B cell (primary cell): ENCODE data around the gene ANKRD24. TPM values are rescaled to one million over a fixed set of nuclear protein-coding genes. Genes with fewer than 3 reads are reported as not detected.

Experiments used
- ATAC-seq: fragments of 200-7000 bp; cut with Tn5 transposase; one replicate; pipeline ENCODE4 v1.10.0; 2021; ENCODE audit warnings: low read depth, mild to moderate bottlenecking, moderate number of reproducible peaks, moderate library complexity
- CTCF ChIA-PET: fragments of 350-600 bp; sonication (Branson Sonifier 250); formaldehyde crosslinking; loops from one replicate; lab custom pipeline; 2021; ENCODE audit warnings: antibody characterized with exemption, inconsistent platforms; lab: Charles Lee
- POLR2A ChIA-PET: fragments of 350-600 bp; sonication (Branson Sonifier 250); formaldehyde crosslinking; loops from one replicate; lab custom pipeline; 2021; ENCODE audit warnings: antibody characterized with exemption; lab: Charles Lee
- DNase-seq: peaks from one replicate; pipeline ENCODE4 v3.0.0; 2013
- H2AFZ ChIP-seq: 2 replicates; pipeline ENCODE4 v1.6.1; 2012; ENCODE audit warnings: mild to moderate bottlenecking, low read depth, low read length; ENCODE audit not compliant: insufficient read depth, poor library complexity, severe bottlenecking
- H3K27ac ChIP-seq, 2 donors: 1 replicate in 1 of 2; 2 replicates in 1 of 2; pipeline ENCODE4 v1.5.1; 2012 to 2013; ENCODE audit warnings: low read length in 2 of 2, mild to moderate bottlenecking in 2 of 2, moderate library complexity in 1 of 2
- H3K27me3 ChIP-seq, 4 experiments: fragments of 200-600 bp in 1 of 4; sonication (generic) in 1 of 4; replicated peaks in 1 of 4; 1 replicate in 2 of 4; 2 replicates in 2 of 4; pipeline versions ENCODE4 v1.6.1 to v1.7.0; 2013 to 2016; ENCODE audit warnings: low read length in 3 of 4, mild to moderate bottlenecking in 2 of 4, mixed read lengths in 1 of 4, moderate library complexity in 1 of 4; ENCODE audit not compliant: insufficient read depth in 4 of 4, control insufficient read depth in 3 of 4; ENCODE audit errors: control extremely low read depth in 1 of 4
- H3K36me3 ChIP-seq, 2 experiments: replicated peaks in 1 of 2; 1 replicate in 1 of 2; 2 replicates in 1 of 2; pipeline versions ENCODE4 v1.6.1 to v1.7.1; 2013; ENCODE audit warnings: low read length in 1 of 2; ENCODE audit not compliant: insufficient read depth in 2 of 2, control insufficient read depth in 1 of 2; ENCODE audit errors: control extremely low read depth in 1 of 2, extremely low read depth in 1 of 2
- H3K4me1 ChIP-seq, 2 donors: fragments of 200-600 bp in 1 of 2; sonication (generic) in 1 of 2; 1 replicate in 1 of 2; 2 replicates in 1 of 2; pipeline versions ENCODE4 v1.5.1 to v1.6.1; 2013 to 2017; ENCODE audit warnings: low read length in 2 of 2; ENCODE audit not compliant: control insufficient read depth in 2 of 2, insufficient read depth in 2 of 2
- H3K4me2 ChIP-seq: replicated peaks from 2 replicates; pipeline ENCODE3; 2012; ENCODE audit warnings: mild to moderate bottlenecking, low read depth, low read length; ENCODE audit not compliant: poor library complexity, severe bottlenecking
- H3K4me3 ChIP-seq, 5 experiments: fragments of 200-600 bp in 1 of 5; sonication (generic) in 1 of 5; 1 replicate in 3 of 5; 2 replicates in 2 of 5; pipeline versions ENCODE4 v1.5.1 to v1.7.0; 2011 to 2016; ENCODE audit warnings: low read length in 4 of 5, mild to moderate bottlenecking in 4 of 5, low read depth in 2 of 5, control low read depth in 1 of 5, moderate library complexity in 1 of 5; ENCODE audit not compliant: insufficient read depth in 1 of 5; ENCODE audit errors: control extremely low read depth in 1 of 5, extremely low read depth in 1 of 5
- H3K79me2 ChIP-seq: fragments of 200-600 bp; sonication (generic); one replicate; pipeline ENCODE4 v1.6.0; 2016; ENCODE audit warnings: low read length; ENCODE audit not compliant: control insufficient read depth, insufficient read depth
- H3K9ac ChIP-seq: fragments of 200-600 bp; sonication (generic); 2 replicates; pipeline ENCODE4 v1.6.1; 2017; ENCODE audit warnings: mild to moderate bottlenecking, low read length, moderate library complexity
- H3K9me3 ChIP-seq, 3 donors: one replicate each; pipeline versions ENCODE4 v1.6.1 to v1.7.1; 2013; ENCODE audit warnings: low read length in 2 of 3; ENCODE audit not compliant: control insufficient read depth in 2 of 3, insufficient read depth in 1 of 3; ENCODE audit errors: control extremely low read depth in 1 of 3
- H4K20me1 ChIP-seq: 2 replicates; pipeline ENCODE4 v1.6.0; 2012; ENCODE audit warnings: mild to moderate bottlenecking, low read length; ENCODE audit not compliant: insufficient read depth, control insufficient read depth, poor library complexity, severe bottlenecking
- H3K27ac Mint-ChIP-seq: one replicate; pipeline ENCODE4 v1.8.0; 2021; ENCODE audit warnings: mixed read lengths
- H3K27me3 Mint-ChIP-seq: one replicate; pipeline ENCODE4 v1.8.0; 2021; ENCODE audit warnings: mixed read lengths
- H3K4me1 Mint-ChIP-seq: one replicate; pipeline ENCODE4 v1.8.0; 2021; ENCODE audit warnings: mixed read lengths
- H3K4me3 Mint-ChIP-seq: one replicate; pipeline ENCODE4 v1.8.0; 2021; ENCODE audit warnings: mixed read lengths
- H3K9me3 Mint-ChIP-seq: one replicate; pipeline ENCODE4 v1.8.0; 2022; ENCODE audit warnings: mixed read lengths; ENCODE audit not compliant: insufficient read depth
- EZH2 ChIP-seq: IDR thresholded peaks from 2 replicates; pipeline ENCODE4 v1.6.1; 2012; ENCODE audit warnings: borderline replicate concordance, low read depth, mild to moderate bottlenecking, moderate library complexity, low read length; ENCODE audit not compliant: insufficient read depth, poor library complexity, severe bottlenecking
- WGBS: methylation state at CpG from one replicate; pipeline ENCODE4 v1.1.5; 2013; ENCODE audit warnings: missing lambda C conversion rate; ENCODE audit not compliant: insufficient coverage; 5-methylcytosine and 5-hydroxymethylcytosine counted together
- intact Hi-C: fragments of 100-400 bp; cut with micrococcal nuclease; formaldehyde crosslinking; loops from one replicate; pipeline ENCODE4 v1.10.0; 2022
- polyA plus RNA-seq: library from polyadenylated mRNA; depleted of rRNA; stranded (reverse); fragments of >200 nt; gene quantifications from 2 replicates; pipeline ENCODE4 v1.2.3, GENCODE V29; 2012
- total RNA-seq, 2 donors: library from RNA; stranded (reverse); fragments of 120-200 nt in 1 of 2; gene quantifications; 1 replicate in 1 of 2; 2 replicates in 1 of 2; pipeline versions ENCODE4 v1.2.3 to v1.2.4, GENCODE V29; 2013 to 2022
- TF ChIP-seq, protein P1 (sequence below): fragments of 200-600 bp; IDR thresholded peaks from one replicate; pipeline ENCODE4 v1.8.0; 2022; ENCODE audit warnings: antibody characterized with exemption, mild to moderate bottlenecking

The ANKRD24 gene
- total and polyA plus RNA-seq, 2 donors (not counting 1 experiment from before 2014, with no cell fraction given) = 0.37 to 1.5 TPM

DNA sequence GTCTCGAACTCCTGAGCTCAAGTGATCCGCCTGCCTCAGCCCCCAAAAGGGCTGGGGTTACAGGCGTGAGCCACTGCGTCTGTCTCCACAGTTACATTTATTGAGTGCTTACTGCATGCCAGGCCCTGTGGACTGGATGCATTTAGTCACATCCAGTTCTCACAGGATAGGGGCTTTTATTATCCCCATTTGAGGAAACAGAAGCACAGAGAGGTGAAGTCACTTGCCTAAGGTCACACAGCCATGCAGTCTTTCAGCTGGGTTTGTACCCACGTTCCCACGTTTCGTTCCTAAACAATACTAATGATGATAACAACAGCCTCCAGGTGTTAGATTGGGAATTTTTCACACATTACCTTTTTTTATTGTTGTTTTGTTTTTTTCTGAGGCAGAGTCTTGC lies 37.7 kb downstream of the ANKRD24 start:
- 95% methylated on average over 4 of the region's 7 CpGs for WGBS
- H3K9ac ChIP-seq = no peak overlapping the region
- peaks cover 0 to 15% (median 3%) of the 10 kb centered on the region in 3 donors for H3K9me3 ChIP-seq
- peaks cover 0 to 8% of the 10 kb centered on the region in 2 donors for H3K4me1 ChIP-seq
- Mint-ChIP-seq H3K9me3 (no peaks in the 10 kb centered on the region), H3K27ac (no peak overlapping the region), H3K4me1 (no peaks in the 10 kb centered on the region), H3K27me3 (no peaks in the 10 kb centered on the region), H3K4me3 (no peak overlapping the region)
- H3K27ac ChIP-seq = no peak overlapping the region
- ATAC-seq (no peak), DNase-seq (no peak)
- no peaks in the 10 kb centered on the region for H4K20me1 ChIP-seq
- no peak overlapping the region for H2AFZ ChIP-seq
- ChIA-PET CTCF (no interaction called here), POLR2A (no interaction called here)
- no peaks in the 10 kb centered on the region for H3K27me3 ChIP-seq
- H3K4me3 ChIP-seq = no peak overlapping the region
- intact Hi-C loops = no loop called here
- no peaks in the 10 kb centered on the region for H3K36me3 ChIP-seq
- TF ChIP-seq, protein P1, sequence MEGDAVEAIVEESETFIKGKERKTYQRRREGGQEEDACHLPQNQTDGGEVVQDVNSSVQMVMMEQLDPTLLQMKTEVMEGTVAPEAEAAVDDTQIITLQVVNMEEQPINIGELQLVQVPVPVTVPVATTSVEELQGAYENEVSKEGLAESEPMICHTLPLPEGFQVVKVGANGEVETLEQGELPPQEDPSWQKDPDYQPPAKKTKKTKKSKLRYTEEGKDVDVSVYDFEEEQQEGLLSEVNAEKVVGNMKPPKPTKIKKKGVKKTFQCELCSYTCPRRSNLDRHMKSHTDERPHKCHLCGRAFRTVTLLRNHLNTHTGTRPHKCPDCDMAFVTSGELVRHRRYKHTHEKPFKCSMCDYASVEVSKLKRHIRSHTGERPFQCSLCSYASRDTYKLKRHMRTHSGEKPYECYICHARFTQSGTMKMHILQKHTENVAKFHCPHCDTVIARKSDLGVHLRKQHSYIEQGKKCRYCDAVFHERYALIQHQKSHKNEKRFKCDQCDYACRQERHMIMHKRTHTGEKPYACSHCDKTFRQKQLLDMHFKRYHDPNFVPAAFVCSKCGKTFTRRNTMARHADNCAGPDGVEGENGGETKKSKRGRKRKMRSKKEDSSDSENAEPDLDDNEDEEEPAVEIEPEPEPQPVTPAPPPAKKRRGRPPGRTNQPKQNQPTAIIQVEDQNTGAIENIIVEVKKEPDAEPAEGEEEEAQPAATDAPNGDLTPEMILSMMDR = no peak
- TF ChIP-seq EZH2 = no peak
- H3K4me2 ChIP-seq = no peak overlapping the region
- H3K79me2 ChIP-seq = no peaks in the 10 kb centered on the region

DNA sequence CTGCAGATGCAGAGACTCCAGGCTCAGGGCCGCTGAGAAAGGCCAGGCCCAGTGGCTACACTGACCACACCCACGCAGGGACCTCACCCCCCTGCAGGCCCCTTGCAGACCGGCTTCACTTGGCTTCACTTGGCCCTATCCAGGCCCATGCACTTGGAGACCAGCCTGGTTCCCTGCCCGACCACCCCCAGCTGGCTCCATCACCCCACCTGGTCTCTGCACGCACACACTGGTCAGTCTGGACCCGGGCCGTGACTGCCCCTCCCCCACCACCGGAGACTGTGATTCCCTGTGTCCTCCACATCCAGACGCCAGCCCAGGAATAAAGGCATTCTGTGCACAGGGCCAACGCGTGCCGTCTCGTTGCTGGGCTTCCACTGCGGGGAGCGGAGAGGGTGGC lies 42.0 kb downstream of the ANKRD24 start:
- DNase-seq = peak; percentile 8
- intact Hi-C loops = no loop called here
- peaks cover 18 to 24% of the 10 kb centered on the region in 2 donors for H3K4me1 ChIP-seq
- H3K79me2 ChIP-seq = peaks cover 5% of the 10 kb centered on the region
- no peaks in the 10 kb centered on the region for H3K4me1 Mint-ChIP-seq
- H3K36me3 ChIP-seq = no peaks in the 10 kb centered on the region
- no peaks in the 10 kb centered on the region for H3K9me3 Mint-ChIP-seq
- no peaks in the 10 kb centered on the region for H3K27me3 Mint-ChIP-seq
- no peak for ATAC-seq
- H3K9me3 ChIP-seq = no peaks in the 10 kb centered on the region
- TF ChIP-seq, protein P1 = no peak
- TF ChIP-seq EZH2 = no peak
- no peak overlapping the region for H3K27ac Mint-ChIP-seq
- H2AFZ ChIP-seq = no peak overlapping the region
- H3K27ac ChIP-seq = no peak overlapping the region
- H3K4me3 ChIP-seq = no peak overlapping the region
- CTCF ChIA-PET = no interaction called here
- no peak overlapping the region for H3K4me2 ChIP-seq
- no peaks in the 10 kb centered on the region for H4K20me1 ChIP-seq
- H3K27me3 ChIP-seq = no peaks in the 10 kb centered on the region
- WGBS = 93% methylated on average over 15 of the region's 15 CpGs
- H3K4me3 Mint-ChIP-seq = no peak overlapping the region
- POLR2A ChIA-PET = interaction anchor here (0.6 kb wide), 1 partner anchor 113 kb away, joined by 4 read pairs; no protein-coding TSS in a partner anchor
- no peak overlapping the region for H3K9ac ChIP-seq
